H1 (cell line): ENCODE data around the gene SLC9A7. TPM values are rescaled to one million over a fixed set of nuclear protein-coding genes. Genes with fewer than 3 reads are reported as not detected.

Source experiments
- CHD7 ChIP-seq: fragments of 300-600 bp; sonication (generic); IDR thresholded peaks from 2 replicates; pipeline ENCODE4 v1.7.1; 2012; ENCODE audit warnings: low read length, moderate library complexity, mild to moderate bottlenecking, inconsistent platforms; ENCODE audit not compliant: insufficient replicate concordance
- E2F6 ChIP-seq: IDR thresholded peaks from 2 replicates; pipeline ENCODE4 v1.6.1; 2012; ENCODE audit warnings: inconsistent platforms
- EGR1 ChIP-seq: IDR thresholded peaks from 2 replicates; pipeline ENCODE4 v1.6.1; 2011; ENCODE audit warnings: low read depth, low read length, borderline replicate concordance
- GTF2F1 ChIP-seq: IDR thresholded peaks from 2 replicates; pipeline ENCODE4 v1.6.1; 2012; ENCODE audit warnings: low read depth, low read length, improper control_type of control experiment, borderline replicate concordance
- KDM4A ChIP-seq: IDR thresholded peaks from one replicate; pipeline ENCODE4 v1.7.1; 2012; ENCODE audit warnings: low read depth, mild to moderate bottlenecking, moderate library complexity, low read length, inconsistent platforms; ENCODE audit not compliant: severe bottlenecking
- KDM5A ChIP-seq: fragments of 200-600 bp; IDR thresholded peaks from 2 replicates; pipeline ENCODE4 v1.7.1; 2012; ENCODE audit warnings: mild to moderate bottlenecking, low read length, inconsistent platforms, mixed read lengths
- POU5F1 ChIP-seq: IDR thresholded peaks from 2 replicates; pipeline ENCODE4 v1.6.1; 2011; ENCODE audit warnings: low read depth, mild to moderate bottlenecking, low read length, moderate library complexity
- SAP30 ChIP-seq: fragments of 300-600 bp; sonication (generic); IDR thresholded peaks from 2 replicates; pipeline ENCODE4 v1.7.1; 2012; ENCODE audit warnings: low read length, moderate library complexity, mild to moderate bottlenecking, inconsistent platforms; ENCODE audit not compliant: insufficient read depth, insufficient replicate concordance
- polyA plus RNA-seq, 7 experiments: library from polyadenylated mRNA; depleted of rRNA in 3 of 7; stranded (reverse) in 5 of 7; unstranded in 2 of 7; fragments of >200 nt in 5 of 7; fragments of 200-250 nt in 2 of 7; gene quantifications; 1 replicate in 5 of 7; 2 replicates in 1 of 7; 4 replicates in 1 of 7; pipeline versions ENCODE4 v1.2.1 to v1.2.3, GENCODE V29; 2011 to 2013; ENCODE audit warnings: missing spikeins in 2 of 7, mixed read lengths in 2 of 7
- total RNA-seq: library from RNA; stranded (reverse); fragmentation: NEBNext Ultra II Directional; extraction: Animal tissue kit (Norgen Biotek cat#: 25700); gene quantifications from 2 replicates; pipeline ENCODE4 v1.2.1, GENCODE V29; 2021

SLC9A7 gene
- total and polyA plus RNA-seq, 2 of the 8 experiments (the other 6 are each of a cell fraction or from before 2014, with no cell fraction given), result 6.7 to 17.2 TPM

GRCh38 chrX:46662188-46662958 is 96.5 kb downstream of the SLC9A7 start (continued):
- TF ChIP-seq POU5F1, result no peak
- no peak for TF ChIP-seq SAP30
- no peak for TF ChIP-seq KDM5A
- no peak for TF ChIP-seq E2F6
- TF ChIP-seq GTF2F1, result no peak
- no peak for TF ChIP-seq EGR1
- TF ChIP-seq CHD7, result no peak
- no peak for TF ChIP-seq KDM4A
